Body of pancreas (tissue), 4 donors: Measurements from ENCODE around the gene CNPPD1. TPM values are rescaled to one million over a fixed set of nuclear protein-coding genes. Genes with fewer than 3 reads are reported as not detected.

Experiments used
- ATAC-seq: fragments of 150-250 bp; one replicate; pipeline ENCODE4 v1.9.1; 2016
- DNase-seq, 4 donors: peaks; one replicate each; pipeline ENCODE4 v3.0.0-alpha.2; 2019
- H3K27ac ChIP-seq, 4 donors: fragments of 200-600 bp; sonication (generic); 1 replicate in 3 of 4; 2 replicates in 1 of 4; pipeline versions ENCODE4 v1.5.1 to v1.6.1; 2016 to 2019; ENCODE audit warnings: mild to moderate bottlenecking in 1 of 4, mixed read lengths in 1 of 4, moderate library complexity in 1 of 4
- H3K27me3 ChIP-seq, 2 donors: fragments of 200-600 bp; sonication (generic); one replicate each; pipeline ENCODE4 v1.6.0; 2016; ENCODE audit warnings: mild to moderate bottlenecking in 1 of 2
- H3K36me3 ChIP-seq, 2 donors: fragments of 200-600 bp; sonication (generic); replicated peaks in 1 of 2; 2 replicates each; pipeline ENCODE4 v1.5.1; 2016; ENCODE audit warnings: low read depth in 2 of 2; ENCODE audit not compliant: insufficient read depth in 1 of 2
- H3K4me1 ChIP-seq: fragments of 200-600 bp; sonication (generic); one replicate; pipeline ENCODE4 v1.6.0; 2016
- H3K4me3 ChIP-seq, 2 donors: fragments of 200-600 bp; sonication (generic); 1 replicate in 1 of 2; 2 replicates in 1 of 2; pipeline ENCODE4 v1.5.1; 2016 to 2019
- H3K9me3 ChIP-seq, 3 donors: fragments of 200-600 bp; sonication (generic); 1 replicate in 2 of 3; 2 replicates in 1 of 3; pipeline ENCODE4 v1.5.1; 2016
- CTCF ChIP-seq, 7 experiments: fragments of 450-650 bp in 4 of 7; fragments of 200-600 bp in 3 of 7; sonication (generic) in 3 of 7; IDR thresholded peaks; one replicate each; pipeline ENCODE4 v1.5.1; 2016 to 2019; ENCODE audit warnings: antibody characterized with exemption in 7 of 7
- POLR2A ChIP-seq, 3 donors: fragments of 450-650 bp; IDR thresholded peaks; one replicate each; pipeline ENCODE4 v1.6.1; 2016; ENCODE audit warnings: antibody characterized with exemption in 3 of 3, mild to moderate bottlenecking in 2 of 3
- WGBS, 2 donors: methylation state at CpG; one replicate each; pipeline ENCODE4 v1.1.5; 2017; 5-methylcytosine and 5-hydroxymethylcytosine counted together
- intact Hi-C: fragments of 100-400 bp; cut with DNase I; formaldehyde crosslinking; loops from one replicate; pipeline ENCODE4 v1.15.1; 2023
- total RNA-seq, 2 donors: library from RNA; depleted of rRNA; stranded (reverse); fragments of >200 nt; gene quantifications; one replicate each; pipeline ENCODE4 v1.1.0, GENCODE V29; 2016

The CNPPD1 gene
- total RNA-seq, 2 donors from 2014 or later = 25.7 to 27.4 TPM

- intact Hi-C loops = no loop called here
- Histone ChIP-seq H3K36me3 (peaks cover 0 to 3% of the 10 kb centered on the region in 2 donors), H3K4me3 (no peak overlapping the region), H3K27me3 (no peaks in the 10 kb centered on the region), H3K9me3 (no peaks in the 10 kb centered on the region), H3K4me1 (peaks cover 19% of the 10 kb centered on the region), H3K27ac (peak overlapping the region in 2 of 4 donors; percentile 95 to 98)
- no peak for DNase-seq
- TF ChIP-seq CTCF (IDR thresholded peaks at IDR 0.05) (no peak), POLR2A (IDR thresholded peaks at IDR 0.05) (no peak)
- no peak for ATAC-seq
- 72 to 81% methylated on average over 16 to 17 of the region's 17 CpGs for WGBS, 2 donors
Measured at GRCh38 chr2:219207884-219208740, 31.4 kb upstream of the CNPPD1 start.

- TF ChIP-seq POLR2A (IDR thresholded peaks at IDR 0.05) = no peak
- TF ChIP-seq CTCF (IDR thresholded peaks at IDR 0.05) = no peak
- H3K27me3 ChIP-seq = no peaks in the 10 kb centered on the region
- peak overlapping the region; percentile 78 to 98 (median 94) for H3K27ac ChIP-seq
- DNase-seq (peak in 1 of 4 donors; percentile 10), ATAC-seq (no peak)
- no peaks in the 10 kb centered on the region for H3K9me3 ChIP-seq
- peaks cover 19% of the 10 kb centered on the region for H3K4me1 ChIP-seq
- H3K36me3 ChIP-seq = peaks cover 0 to 1% of the 10 kb centered on the region in 2 donors
- peak overlapping the region; percentile 51 to 53 for H3K4me3 ChIP-seq
- intact Hi-C loops = no loop called here
- 13 to 19% methylated on average over 20 to 21 of the region's 22 CpGs for WGBS, 2 donors
Measured at GRCh38 chr2:219207134-219207883, 30.6 kb upstream of the CNPPD1 start.

- WGBS, 2 donors = 1% methylated on average over 22 to 55 of the region's 76 CpGs
- Histone ChIP-seq H3K27me3 (no peaks in the 10 kb centered on the region), H3K4me1 (peaks cover 19% of the 10 kb centered on the region), H3K36me3 (peaks cover 0 to 1% of the 10 kb centered on the region in 2 donors), H3K4me3 (peak within 1 kb of the TSS; percentile 51 to 53), H3K9me3 (no peaks in the 10 kb centered on the region), H3K27ac (peak within 1 kb of the TSS; percentile 78 to 98 (median 94))
- ATAC-seq = peak; percentile 97
- intact Hi-C loops = no loop called here
- DNase-seq = peak; percentile 94 to 98 (median 96)
- TF ChIP-seq POLR2A (IDR thresholded peaks at IDR 0.05) (peak; percentile 94 to 97 (median 96)), CTCF (IDR thresholded peaks at IDR 0.05) (peak in 4 of 7 experiments; percentile 28 to 48 (median 39))
Measured at GRCh38 chr2:219206328-219207133, 29.8 kb upstream of the CNPPD1 start, which contains the start of gene ZFAND2B. Gene ZFAND2B (plus strand): TSS chr2:219206782. CDS start chr2:219206988, 206 bp downstream.

GRCh38 chr2:219205981-219206327 lies 29.2 kb upstream of the CNPPD1 start:
- Histone ChIP-seq H3K36me3 (peaks cover 0 to 1% of the 10 kb centered on the region in 2 donors), H3K27me3 (no peaks in the 10 kb centered on the region), H3K27ac (peak overlapping the region; percentile 78 to 98 (median 94)), H3K9me3 (no peaks in the 10 kb centered on the region), H3K4me1 (peaks cover 23% of the 10 kb centered on the region), H3K4me3 (no peak overlapping the region)
- no peak for ATAC-seq
- intact Hi-C loops = no loop called here
- 4 to 5% methylated on average over 7 of the region's 7 CpGs for WGBS, 2 donors
- no peak for TF ChIP-seq CTCF (IDR thresholded peaks at IDR 0.05)
- TF ChIP-seq POLR2A (IDR thresholded peaks at IDR 0.05) = no peak
- no peak for DNase-seq
